HEK293 (cell line): ENCODE measurements around the gene REN.

Source experiments
- IKZF3 ChIP-seq: fragments of 450-650 bp; IDR thresholded peaks from 2 replicates; pipeline ENCODE4 v1.5.0; 2018; ENCODE audit warnings: missing biosample characterization, mild to moderate bottlenecking, missing genetic modification characterization, moderate library complexity
- KLF9 ChIP-seq: fragments of 450-650 bp; formaldehyde crosslinking; IDR thresholded peaks from 2 replicates; pipeline ENCODE4 v1.5.1; 2016; ENCODE audit warnings: missing biosample characterization, missing genetic modification characterization, low read depth
- OSR2 ChIP-seq: fragments of 450-650 bp; formaldehyde crosslinking; IDR thresholded peaks from 2 replicates; pipeline ENCODE4 v1.5.1; 2016; ENCODE audit warnings: missing biosample characterization, missing genetic modification characterization
- ZBTB17 ChIP-seq: fragments of 450-650 bp; formaldehyde crosslinking; IDR thresholded peaks from 2 replicates; pipeline ENCODE4 v1.5.1; 2016; ENCODE audit warnings: missing biosample characterization, missing genetic modification characterization
- ZBTB20 ChIP-seq: fragments of 450-650 bp; formaldehyde crosslinking; IDR thresholded peaks from 2 replicates; pipeline ENCODE4 v1.5.1; 2016; ENCODE audit warnings: missing biosample characterization, missing genetic modification characterization
- ZFP41 ChIP-seq: fragments of 450-650 bp; formaldehyde crosslinking; IDR thresholded peaks from 2 replicates; pipeline ENCODE4 v1.5.1; 2016; ENCODE audit warnings: missing biosample characterization, missing genetic modification characterization, borderline replicate concordance
- ZNF132 ChIP-seq: fragments of 450-650 bp; formaldehyde crosslinking; IDR thresholded peaks from 2 replicates; pipeline ENCODE4 v1.5.1; 2017; ENCODE audit warnings: missing biosample characterization, missing genetic modification characterization, borderline replicate concordance
- ZNF133 ChIP-seq: fragments of 450-650 bp; formaldehyde crosslinking; IDR thresholded peaks from 2 replicates; pipeline ENCODE4 v1.5.1; 2016; ENCODE audit warnings: missing biosample characterization, missing genetic modification characterization
- ZNF19 ChIP-seq: fragments of 450-650 bp; formaldehyde crosslinking; IDR thresholded peaks from 2 replicates; pipeline ENCODE4; 2016; ENCODE audit warnings: missing biosample characterization, missing genetic modification characterization, low read depth
- ZNF24 ChIP-seq: fragments of 450-650 bp; formaldehyde crosslinking; IDR thresholded peaks from 2 replicates; pipeline ENCODE4 v1.5.1; 2016; ENCODE audit warnings: missing biosample characterization, missing genetic modification characterization
- ZNF266 ChIP-seq: fragments of 450-650 bp; formaldehyde crosslinking; IDR thresholded peaks from 2 replicates; pipeline ENCODE4 v1.5.1; 2016; ENCODE audit warnings: missing biosample characterization, missing genetic modification characterization, low read depth
- ZNF274 ChIP-seq, 2 experiments: fragments of 200-500 bp in 1 of 2; fragments of 450-650 bp in 1 of 2; sonication (Bioruptor generic) in 1 of 2; formaldehyde crosslinking in 1 of 2; IDR thresholded peaks; 2 replicates each; pipeline versions ENCODE4 v1.5.1 to v1.6.1; 2014 to 2016; ENCODE audit warnings: borderline replicate concordance in 1 of 2, inconsistent platforms in 1 of 2, low read length in 1 of 2, missing biosample characterization in 1 of 2, missing genetic modification characterization in 1 of 2
- ZNF311 ChIP-seq: fragments of 450-650 bp; formaldehyde crosslinking; IDR thresholded peaks from 2 replicates; pipeline ENCODE4 v1.5.1; 2017; ENCODE audit warnings: missing biosample characterization, missing genetic modification characterization, borderline replicate concordance
- ZNF354C ChIP-seq: fragments of 450-650 bp; formaldehyde crosslinking; IDR thresholded peaks from 2 replicates; pipeline ENCODE4 v1.5.1; 2016; ENCODE audit warnings: missing biosample characterization, missing genetic modification characterization, low read depth, borderline replicate concordance
- ZNF549 ChIP-seq: fragments of 450-650 bp; IDR thresholded peaks from 2 replicates; pipeline ENCODE4 v1.5.1; 2018; ENCODE audit warnings: missing biosample characterization, missing genetic modification characterization, mild to moderate bottlenecking, inconsistent platforms, moderate library complexity
- ZNF629 ChIP-seq: fragments of 450-650 bp; formaldehyde crosslinking; IDR thresholded peaks from 2 replicates; pipeline ENCODE4 v1.5.1; 2017; ENCODE audit warnings: missing biosample characterization, missing genetic modification characterization
- ZNF654 ChIP-seq: fragments of 450-650 bp; formaldehyde crosslinking; IDR thresholded peaks from 2 replicates; pipeline ENCODE4 v1.5.1; 2016; ENCODE audit warnings: low read depth, missing biosample characterization, missing genetic modification characterization
- ZNF658 ChIP-seq: fragments of 450-650 bp; formaldehyde crosslinking; IDR thresholded peaks from 2 replicates; pipeline ENCODE4; 2016; ENCODE audit warnings: missing biosample characterization, missing genetic modification characterization
- ZNF701 ChIP-seq: fragments of 450-650 bp; formaldehyde crosslinking; IDR thresholded peaks from 2 replicates; pipeline ENCODE4 v1.5.1; 2016; ENCODE audit warnings: missing biosample characterization, missing genetic modification characterization
- ZNF76 ChIP-seq: fragments of 450-650 bp; formaldehyde crosslinking; IDR thresholded peaks from 2 replicates; pipeline ENCODE4; 2016; ENCODE audit warnings: low read depth, missing biosample characterization, missing genetic modification characterization, borderline replicate concordance
- ZNF792 ChIP-seq: fragments of 450-650 bp; formaldehyde crosslinking; IDR thresholded peaks from 2 replicates; pipeline ENCODE4 v1.5.1; 2016; ENCODE audit warnings: missing biosample characterization, missing genetic modification characterization
- ZNF837 ChIP-seq: fragments of 450-650 bp; formaldehyde crosslinking; IDR thresholded peaks from 2 replicates; pipeline ENCODE4 v1.5.1; 2016; ENCODE audit warnings: missing biosample characterization, missing genetic modification characterization
- ZXDB ChIP-seq: fragments of 450-650 bp; formaldehyde crosslinking; IDR thresholded peaks from 2 replicates; pipeline ENCODE4 v1.5.1; 2016; ENCODE audit warnings: missing biosample characterization, missing genetic modification characterization
- TF ChIP-seq, protein P1 (sequence below): fragments of 450-650 bp; formaldehyde crosslinking; IDR thresholded peaks from 2 replicates; pipeline ENCODE4 v1.5.1; 2016; ENCODE audit warnings: missing biosample characterization, missing genetic modification characterization
- TF ChIP-seq, protein P2 (sequence below): fragments of 450-650 bp; formaldehyde crosslinking; conservative IDR thresholded peaks from 2 replicates; pipeline ENCODE4 v1.5.1; 2016; ENCODE audit warnings: low read depth, missing biosample characterization, missing genetic modification characterization
- TF ChIP-seq, protein P3 (sequence below): fragments of 450-650 bp; formaldehyde crosslinking; IDR thresholded peaks from 2 replicates; pipeline ENCODE4 v1.5.1; 2016; ENCODE audit warnings: missing biosample characterization, missing genetic modification characterization
- TF ChIP-seq, protein P4 (sequence below): fragments of 450-650 bp; formaldehyde crosslinking; IDR thresholded peaks from 2 replicates; pipeline ENCODE4 v1.5.1; 2016; ENCODE audit warnings: missing biosample characterization, missing genetic modification characterization

Gene REN

DNA sequence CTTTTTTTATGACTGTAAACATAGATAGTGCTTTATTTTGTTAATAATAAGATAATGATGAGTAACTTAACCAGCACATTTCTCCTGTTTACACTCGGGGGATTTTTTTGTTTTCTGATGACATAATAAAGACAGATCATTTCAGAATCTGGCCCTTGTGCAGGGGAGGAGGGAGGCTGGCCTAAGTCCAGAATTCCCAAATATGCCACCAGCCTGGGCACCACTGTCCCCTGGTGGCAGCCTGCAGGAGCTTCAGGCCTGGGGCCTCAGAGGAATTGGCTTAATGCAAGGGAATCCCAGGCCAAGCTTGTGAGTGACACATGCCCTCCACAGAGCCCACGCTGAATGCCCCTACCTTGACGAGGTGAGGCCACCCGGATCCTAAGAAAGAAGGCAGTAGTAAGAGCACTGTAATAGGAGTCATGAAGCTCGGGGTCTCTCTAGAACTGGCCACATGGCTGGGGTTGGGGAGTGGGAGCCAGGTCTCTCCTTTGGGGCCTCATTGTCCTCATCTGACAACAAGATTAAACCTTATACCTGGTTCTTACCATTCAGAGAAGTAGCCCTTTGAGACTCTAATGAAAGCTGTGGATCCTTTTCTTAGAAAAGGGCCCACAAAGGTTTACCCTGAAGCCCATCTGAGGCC, 38.4 kb downstream of the REN start (continued):
- TF ChIP-seq ZNF837 (tag by site-specific recombination) = no peak
- TF ChIP-seq ZBTB20 (tag by site-specific recombination) = no peak
- no peak for TF ChIP-seq ZNF658 (tag by site-specific recombination)
- no peak for TF ChIP-seq ZNF266 (tag by site-specific recombination)
- no peak for TF ChIP-seq OSR2
- TF ChIP-seq, protein P1, sequence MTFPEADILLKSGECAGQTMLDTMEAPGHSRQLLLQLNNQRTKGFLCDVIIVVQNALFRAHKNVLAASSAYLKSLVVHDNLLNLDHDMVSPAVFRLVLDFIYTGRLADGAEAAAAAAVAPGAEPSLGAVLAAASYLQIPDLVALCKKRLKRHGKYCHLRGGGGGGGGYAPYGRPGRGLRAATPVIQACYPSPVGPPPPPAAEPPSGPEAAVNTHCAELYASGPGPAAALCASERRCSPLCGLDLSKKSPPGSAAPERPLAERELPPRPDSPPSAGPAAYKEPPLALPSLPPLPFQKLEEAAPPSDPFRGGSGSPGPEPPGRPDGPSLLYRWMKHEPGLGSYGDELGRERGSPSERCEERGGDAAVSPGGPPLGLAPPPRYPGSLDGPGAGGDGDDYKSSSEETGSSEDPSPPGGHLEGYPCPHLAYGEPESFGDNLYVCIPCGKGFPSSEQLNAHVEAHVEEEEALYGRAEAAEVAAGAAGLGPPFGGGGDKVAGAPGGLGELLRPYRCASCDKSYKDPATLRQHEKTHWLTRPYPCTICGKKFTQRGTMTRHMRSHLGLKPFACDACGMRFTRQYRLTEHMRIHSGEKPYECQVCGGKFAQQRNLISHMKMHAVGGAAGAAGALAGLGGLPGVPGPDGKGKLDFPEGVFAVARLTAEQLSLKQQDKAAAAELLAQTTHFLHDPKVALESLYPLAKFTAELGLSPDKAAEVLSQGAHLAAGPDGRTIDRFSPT = no peak
- peak; percentile 81 for TF ChIP-seq ZNF629
- TF ChIP-seq ZNF76 = no peak
- TF ChIP-seq ZNF701 (tag by site-specific recombination) = no peak
- TF ChIP-seq ZNF311 (tag by site-specific recombination) = no peak
- TF ChIP-seq ZNF549 (tag by site-specific recombination) = no peak
- TF ChIP-seq, protein P2, sequence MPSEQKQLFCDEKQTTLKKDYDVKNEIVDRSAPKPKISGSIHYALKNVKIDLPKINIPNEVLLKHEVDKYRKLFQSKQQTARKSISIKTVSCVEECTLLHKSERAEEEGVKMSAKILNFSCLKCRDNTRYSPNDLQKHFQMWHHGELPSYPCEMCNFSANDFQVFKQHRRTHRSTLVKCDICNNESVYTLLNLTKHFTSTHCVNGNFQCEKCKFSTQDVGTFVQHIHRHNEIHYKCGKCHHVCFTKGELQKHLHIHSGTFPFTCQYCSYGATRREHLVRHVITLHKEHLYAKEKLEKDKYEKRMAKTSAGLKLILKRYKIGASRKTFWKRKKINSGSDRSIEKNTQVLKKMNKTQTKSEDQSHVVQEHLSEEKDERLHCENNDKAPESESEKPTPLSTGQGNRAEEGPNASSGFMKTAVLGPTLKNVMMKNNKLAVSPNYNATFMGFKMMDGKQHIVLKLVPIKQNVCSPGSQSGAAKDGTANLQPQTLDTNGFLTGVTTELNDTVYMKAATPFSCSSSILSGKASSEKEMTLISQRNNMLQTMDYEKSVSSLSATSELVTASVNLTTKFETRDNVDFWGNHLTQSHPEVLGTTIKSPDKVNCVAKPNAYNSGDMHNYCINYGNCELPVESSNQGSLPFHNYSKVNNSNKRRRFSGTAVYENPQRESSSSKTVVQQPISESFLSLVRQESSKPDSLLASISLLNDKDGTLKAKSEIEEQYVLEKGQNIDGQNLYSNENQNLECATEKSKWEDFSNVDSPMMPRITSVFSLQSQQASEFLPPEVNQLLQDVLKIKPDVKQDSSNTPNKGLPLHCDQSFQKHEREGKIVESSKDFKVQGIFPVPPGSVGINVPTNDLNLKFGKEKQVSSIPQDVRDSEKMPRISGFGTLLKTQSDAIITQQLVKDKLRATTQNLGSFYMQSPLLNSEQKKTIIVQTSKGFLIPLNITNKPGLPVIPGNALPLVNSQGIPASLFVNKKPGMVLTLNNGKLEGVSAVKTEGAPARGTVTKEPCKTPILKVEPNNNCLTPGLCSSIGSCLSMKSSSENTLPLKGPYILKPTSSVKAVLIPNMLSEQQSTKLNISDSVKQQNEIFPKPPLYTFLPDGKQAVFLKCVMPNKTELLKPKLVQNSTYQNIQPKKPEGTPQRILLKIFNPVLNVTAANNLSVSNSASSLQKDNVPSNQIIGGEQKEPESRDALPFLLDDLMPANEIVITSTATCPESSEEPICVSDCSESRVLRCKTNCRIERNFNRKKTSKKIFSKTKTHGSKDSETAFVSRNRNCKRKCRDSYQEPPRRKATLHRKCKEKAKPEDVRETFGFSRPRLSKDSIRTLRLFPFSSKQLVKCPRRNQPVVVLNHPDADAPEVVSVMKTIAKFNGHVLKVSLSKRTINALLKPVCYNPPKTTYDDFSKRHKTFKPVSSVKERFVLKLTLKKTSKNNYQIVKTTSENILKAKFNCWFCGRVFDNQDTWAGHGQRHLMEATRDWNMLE (tag by site-specific recombination) = peak; percentile 43; the same call in 1 of the 2 replicates
- TF ChIP-seq ZNF354C (tag by site-specific recombination) = no peak
- TF ChIP-seq KLF9 (tag by site-specific recombination) = no peak
- TF ChIP-seq ZNF274 (IDR thresholded peaks at IDR 0.05; ENCODE audit: low read length) = no peak
- TF ChIP-seq ZNF274 (tag by site-specific recombination; IDR thresholded peaks at IDR 0.05; ENCODE audit: borderline replicate concordance) = no peak
- peak; percentile 84; the same call in 1 of the 2 replicates for TF ChIP-seq IKZF3
- TF ChIP-seq ZNF24 (tag by site-specific recombination) = 0 out of 2 replicates have a peak, but pooled peaks have one; percentile 41
- no peak for TF ChIP-seq ZNF133
- TF ChIP-seq ZNF19 = no peak
- no peak for TF ChIP-seq ZBTB17
- TF ChIP-seq, protein P3, sequence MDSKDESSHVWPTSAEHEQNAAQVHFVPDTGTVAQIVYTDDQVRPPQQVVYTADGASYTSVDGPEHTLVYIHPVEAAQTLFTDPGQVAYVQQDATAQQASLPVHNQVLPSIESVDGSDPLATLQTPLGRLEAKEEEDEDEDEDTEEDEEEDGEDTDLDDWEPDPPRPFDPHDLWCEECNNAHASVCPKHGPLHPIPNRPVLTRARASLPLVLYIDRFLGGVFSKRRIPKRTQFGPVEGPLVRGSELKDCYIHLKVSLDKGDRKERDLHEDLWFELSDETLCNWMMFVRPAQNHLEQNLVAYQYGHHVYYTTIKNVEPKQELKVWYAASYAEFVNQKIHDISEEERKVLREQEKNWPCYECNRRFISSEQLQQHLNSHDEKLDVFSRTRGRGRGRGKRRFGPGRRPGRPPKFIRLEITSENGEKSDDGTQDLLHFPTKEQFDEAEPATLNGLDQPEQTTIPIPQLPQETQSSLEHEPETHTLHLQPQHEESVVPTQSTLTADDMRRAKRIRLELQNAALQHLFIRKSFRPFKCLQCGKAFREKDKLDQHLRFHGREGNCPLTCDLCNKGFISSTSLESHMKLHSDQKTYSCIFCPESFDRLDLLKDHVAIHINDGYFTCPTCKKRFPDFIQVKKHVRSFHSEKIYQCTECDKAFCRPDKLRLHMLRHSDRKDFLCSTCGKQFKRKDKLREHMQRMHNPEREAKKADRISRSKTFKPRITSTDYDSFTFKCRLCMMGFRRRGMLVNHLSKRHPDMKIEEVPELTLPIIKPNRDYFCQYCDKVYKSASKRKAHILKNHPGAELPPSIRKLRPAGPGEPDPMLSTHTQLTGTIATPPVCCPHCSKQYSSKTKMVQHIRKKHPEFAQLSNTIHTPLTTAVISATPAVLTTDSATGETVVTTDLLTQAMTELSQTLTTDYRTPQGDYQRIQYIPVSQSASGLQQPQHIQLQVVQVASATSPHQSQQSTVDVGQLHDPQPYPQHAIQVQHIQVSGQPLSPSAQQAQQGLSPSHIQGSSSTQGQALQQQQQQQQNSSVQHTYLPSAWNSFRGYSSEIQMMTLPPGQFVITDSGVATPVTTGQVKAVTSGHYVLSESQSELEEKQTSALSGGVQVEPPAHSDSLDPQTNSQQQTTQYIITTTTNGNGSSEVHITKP (tag by site-specific recombination) = no peak
- no peak for TF ChIP-seq ZNF132 (tag by site-specific recombination)
- 0 out of 2 replicates have a peak, but pooled peaks have one; percentile 29 for TF ChIP-seq ZXDB (tag by site-specific recombination)
- no peak for TF ChIP-seq ZFP41 (tag by site-specific recombination)
- no peak for TF ChIP-seq ZNF792
- peak; percentile 85 for TF ChIP-seq ZNF654 (tag by site-specific recombination)
- TF ChIP-seq, protein P4, sequence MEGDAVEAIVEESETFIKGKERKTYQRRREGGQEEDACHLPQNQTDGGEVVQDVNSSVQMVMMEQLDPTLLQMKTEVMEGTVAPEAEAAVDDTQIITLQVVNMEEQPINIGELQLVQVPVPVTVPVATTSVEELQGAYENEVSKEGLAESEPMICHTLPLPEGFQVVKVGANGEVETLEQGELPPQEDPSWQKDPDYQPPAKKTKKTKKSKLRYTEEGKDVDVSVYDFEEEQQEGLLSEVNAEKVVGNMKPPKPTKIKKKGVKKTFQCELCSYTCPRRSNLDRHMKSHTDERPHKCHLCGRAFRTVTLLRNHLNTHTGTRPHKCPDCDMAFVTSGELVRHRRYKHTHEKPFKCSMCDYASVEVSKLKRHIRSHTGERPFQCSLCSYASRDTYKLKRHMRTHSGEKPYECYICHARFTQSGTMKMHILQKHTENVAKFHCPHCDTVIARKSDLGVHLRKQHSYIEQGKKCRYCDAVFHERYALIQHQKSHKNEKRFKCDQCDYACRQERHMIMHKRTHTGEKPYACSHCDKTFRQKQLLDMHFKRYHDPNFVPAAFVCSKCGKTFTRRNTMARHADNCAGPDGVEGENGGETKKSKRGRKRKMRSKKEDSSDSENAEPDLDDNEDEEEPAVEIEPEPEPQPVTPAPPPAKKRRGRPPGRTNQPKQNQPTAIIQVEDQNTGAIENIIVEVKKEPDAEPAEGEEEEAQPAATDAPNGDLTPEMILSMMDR = peak; percentile 76
